Body of pancreas (tissue), 4 donors: ENCODE measurements around the gene PDE6D.

Source experiments
- CTCF ChIP-seq, 7 experiments: fragments of 450-650 bp in 4 of 7; fragments of 200-600 bp in 3 of 7; sonication (generic) in 3 of 7; IDR thresholded peaks; one replicate each; pipeline ENCODE4 v1.5.1; 2016 to 2019; ENCODE audit warnings: antibody characterized with exemption in 7 of 7
- POLR2A ChIP-seq, 3 donors: fragments of 450-650 bp; IDR thresholded peaks; one replicate each; pipeline ENCODE4 v1.6.1; 2016; ENCODE audit warnings: antibody characterized with exemption in 3 of 3, mild to moderate bottlenecking in 2 of 3

GRCh38 chr2:231761735-231762134 lies 19.3 kb downstream of the PDE6D start:
- TF ChIP-seq CTCF (IDR thresholded peaks at IDR 0.05): no peak
- no peak for TF ChIP-seq POLR2A (IDR thresholded peaks at IDR 0.05)
